GM18517 (cell line): ENCODE data around the gene CTCF.
"Not testable (repeated sequence)": the region's sequence is repeated elsewhere in the genome, so short reads cannot be mapped to it uniquely, and the experiment has no call there.

Experiments
- ATAC-seq: cut with Tn5 transposase; IDR thresholded peaks from one replicate; pipeline ENCODE4 v1.9.1; 2021; ENCODE audit warnings: mild to moderate bottlenecking, moderate library complexity; ENCODE audit not compliant: unreplicated experiment

CTCF gene

DNA sequence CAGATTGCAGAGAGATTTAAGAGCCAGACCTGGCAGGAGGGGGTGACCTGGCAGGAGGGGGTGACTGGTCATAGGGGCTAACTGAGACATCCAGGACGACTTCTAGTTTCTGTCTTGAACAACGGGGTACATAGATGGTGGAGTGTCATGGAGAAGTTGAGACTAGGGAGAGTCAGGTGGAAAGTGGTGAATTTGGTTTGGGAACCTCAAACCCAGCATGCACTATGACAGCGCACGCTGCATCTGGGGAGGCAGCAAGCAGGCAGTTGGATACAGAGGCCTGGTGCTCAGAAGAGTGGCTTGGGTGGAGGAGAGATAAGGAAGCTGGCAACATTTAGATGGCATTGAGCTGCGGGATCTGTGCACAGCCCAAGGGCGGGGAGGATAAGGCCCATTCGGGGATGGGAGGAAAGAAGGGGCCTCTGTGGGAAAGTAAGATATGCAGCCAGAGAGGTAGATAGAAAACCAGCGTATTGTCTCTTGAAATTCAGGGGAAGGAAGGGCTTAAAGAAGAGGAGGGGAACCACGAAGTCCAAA is 29.2 kb upstream of the CTCF start:
- no peak for ATAC-seq

DNA sequence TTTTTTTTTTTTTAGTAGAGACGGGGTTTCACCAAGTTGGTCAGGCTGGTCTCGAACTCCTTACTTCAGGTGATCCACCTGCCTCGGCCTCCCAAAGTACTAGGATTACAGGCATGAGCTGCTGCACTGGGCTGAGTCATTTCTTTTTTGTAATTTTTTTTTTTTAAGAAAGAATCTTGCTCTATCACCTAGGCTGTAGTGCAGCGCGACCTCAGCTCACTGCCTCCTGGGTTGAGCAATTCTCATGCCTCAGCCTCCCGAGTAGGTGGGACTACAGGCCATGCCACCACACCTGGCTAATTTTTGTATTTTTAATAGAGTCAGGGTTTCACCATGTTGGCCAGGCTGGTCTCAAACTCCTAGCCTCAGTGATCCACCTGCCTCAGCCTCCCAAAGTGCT is 28.3 kb upstream of the CTCF start:
- ATAC-seq, result not testable (repeated sequence)

DNA sequence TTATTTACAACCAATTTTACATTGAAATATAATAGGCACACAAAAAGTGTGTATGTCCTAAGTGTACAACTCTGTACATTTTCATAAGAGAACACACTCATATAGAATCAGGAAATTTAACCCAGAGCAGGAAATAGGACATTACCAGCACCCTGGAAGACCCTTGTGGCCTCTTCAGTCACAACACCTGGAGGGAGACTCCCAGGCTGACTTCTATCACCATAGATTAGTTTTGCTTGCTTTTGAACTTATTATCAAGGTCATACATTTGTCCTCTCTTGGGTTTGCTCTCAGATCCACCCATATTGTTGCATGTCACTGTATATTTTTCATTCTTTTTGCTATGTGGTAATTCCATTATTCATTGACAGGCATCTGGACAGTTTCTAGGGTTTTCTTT is 27.9 kb upstream of the CTCF start:
- no peak for ATAC-seq

DNA sequence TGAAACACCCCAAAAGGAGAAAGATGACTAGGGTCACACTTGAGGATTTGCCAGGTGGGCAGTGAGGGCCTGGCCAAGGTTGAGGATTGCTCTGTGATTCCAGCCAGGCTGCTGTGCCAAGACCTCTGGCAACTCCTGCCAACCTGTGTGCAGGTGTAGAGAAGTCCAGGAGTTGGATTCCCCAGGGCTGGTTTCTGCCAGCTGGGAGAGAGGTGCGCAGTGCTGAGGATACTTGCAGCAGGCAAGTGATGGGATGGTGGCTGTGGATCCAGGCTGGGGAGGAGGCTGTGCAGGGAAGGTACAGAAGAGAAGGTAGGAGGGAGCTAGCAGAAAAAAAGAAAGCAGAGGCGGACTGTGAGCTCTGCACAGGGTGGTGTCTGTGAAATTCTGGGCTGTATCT is 27.1 kb upstream of the CTCF start:
- ATAC-seq, result no peak

DNA sequence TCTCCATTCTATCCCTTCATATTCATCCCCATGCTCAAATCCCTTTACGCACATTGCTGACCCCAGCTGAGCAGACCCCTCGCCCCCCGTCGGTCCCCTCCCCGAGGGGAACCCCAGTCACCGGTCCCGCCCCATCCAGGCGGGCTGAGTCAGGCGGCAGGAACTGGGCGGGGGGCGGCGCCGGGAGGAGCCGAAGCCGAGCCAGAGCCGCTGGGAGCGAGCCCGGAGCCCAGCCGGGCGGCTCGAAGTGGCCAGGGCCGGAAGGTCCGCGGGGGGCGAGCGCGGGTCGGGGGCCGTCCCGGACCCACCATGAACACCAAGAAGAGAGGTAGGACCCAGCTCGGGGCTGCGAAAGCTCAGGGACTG is 25.1 kb upstream of the CTCF start:
- no peak for ATAC-seq

DNA sequence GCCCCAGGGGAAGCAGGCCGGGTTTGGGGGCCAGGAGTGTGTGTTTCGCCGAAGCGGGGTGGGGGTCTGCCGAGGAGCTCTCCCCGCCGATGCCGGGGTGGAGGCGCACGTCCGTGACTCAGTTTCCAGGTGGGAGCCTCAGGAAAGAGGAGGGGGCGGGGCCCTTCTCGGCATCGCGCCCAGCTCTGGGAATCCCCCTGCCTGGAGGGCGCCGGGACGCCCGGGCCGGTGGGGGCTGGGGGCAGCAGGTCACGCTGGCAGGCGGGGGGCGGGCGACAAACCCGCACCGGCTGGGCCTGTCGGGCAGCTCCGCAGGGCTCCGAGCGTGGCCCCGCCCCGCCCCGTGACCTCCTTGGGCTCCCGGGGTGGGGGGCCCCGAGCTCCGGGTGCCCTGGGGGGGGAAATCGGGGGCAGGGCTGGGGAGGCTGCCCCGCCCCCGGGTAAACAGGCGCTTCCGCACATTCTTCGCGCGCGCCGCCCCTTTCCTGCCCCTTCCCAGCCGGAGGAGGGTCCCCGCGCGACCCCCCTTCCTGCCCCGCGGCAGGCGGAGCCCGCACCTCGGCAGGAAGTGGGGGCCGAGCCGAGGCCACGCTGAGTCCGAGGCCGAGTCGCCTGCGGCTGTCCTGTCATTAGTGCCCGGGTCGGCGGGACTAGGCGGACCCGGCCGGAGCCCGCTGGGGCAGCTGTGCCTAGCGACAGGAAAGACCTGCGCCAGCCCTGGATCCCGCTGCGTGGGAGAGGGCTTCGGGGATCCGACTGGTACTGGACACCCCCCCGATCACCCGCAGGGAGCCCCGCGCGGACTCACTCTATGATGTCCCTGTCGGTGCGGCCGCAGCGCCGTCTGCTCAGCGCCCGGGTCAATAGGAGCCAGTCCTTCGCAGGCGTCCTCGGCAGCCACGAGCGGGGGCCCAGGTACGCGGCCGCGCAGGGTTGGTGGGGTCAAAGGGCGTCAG is 24.4 kb upstream of the CTCF start:
- ATAC-seq, result no peak

DNA sequence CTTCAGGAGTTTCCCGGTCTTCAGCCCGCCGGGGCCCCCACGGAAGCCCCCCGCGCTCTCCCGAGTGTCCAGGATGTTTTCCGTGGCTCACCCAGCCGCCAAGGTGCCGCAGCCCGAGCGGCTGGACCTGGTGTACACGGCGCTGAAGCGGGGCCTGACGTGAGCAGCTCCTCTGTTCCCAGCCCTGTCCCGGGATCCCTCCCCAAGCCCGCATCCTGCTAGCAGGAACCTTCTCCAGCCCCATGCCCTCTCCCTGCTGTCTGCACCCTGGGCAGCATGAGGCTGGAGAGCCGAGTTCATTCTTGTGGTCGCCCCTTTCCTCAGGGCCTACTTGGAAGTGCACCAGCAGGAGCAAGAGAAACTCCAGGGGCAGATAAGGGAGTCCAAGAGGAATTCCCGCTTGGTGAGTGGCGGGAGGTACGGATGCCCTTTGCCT is 23.6 kb upstream of the CTCF start:
- ATAC-seq, result no peak

DNA sequence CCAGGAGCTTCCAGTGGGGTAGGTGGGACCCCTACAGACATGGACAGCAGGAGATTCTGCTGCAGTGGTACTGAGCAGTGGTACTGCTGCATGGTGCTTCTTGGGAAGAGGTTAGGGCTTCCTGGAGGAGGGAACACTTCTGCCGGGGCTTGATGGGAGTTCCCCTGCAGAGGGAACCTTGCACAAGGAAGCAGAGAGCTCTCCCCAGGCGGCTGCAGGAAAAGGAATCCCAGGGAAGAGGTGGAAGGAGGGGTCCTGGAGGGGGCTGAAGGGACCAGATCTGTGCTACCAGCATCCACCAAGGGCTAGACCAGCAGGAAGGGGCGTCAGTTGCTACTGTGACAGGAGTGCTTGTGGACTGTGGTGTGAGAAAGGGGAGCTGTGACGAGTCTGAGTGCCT is 23.1 kb upstream of the CTCF start:
- ATAC-seq, result no peak

DNA sequence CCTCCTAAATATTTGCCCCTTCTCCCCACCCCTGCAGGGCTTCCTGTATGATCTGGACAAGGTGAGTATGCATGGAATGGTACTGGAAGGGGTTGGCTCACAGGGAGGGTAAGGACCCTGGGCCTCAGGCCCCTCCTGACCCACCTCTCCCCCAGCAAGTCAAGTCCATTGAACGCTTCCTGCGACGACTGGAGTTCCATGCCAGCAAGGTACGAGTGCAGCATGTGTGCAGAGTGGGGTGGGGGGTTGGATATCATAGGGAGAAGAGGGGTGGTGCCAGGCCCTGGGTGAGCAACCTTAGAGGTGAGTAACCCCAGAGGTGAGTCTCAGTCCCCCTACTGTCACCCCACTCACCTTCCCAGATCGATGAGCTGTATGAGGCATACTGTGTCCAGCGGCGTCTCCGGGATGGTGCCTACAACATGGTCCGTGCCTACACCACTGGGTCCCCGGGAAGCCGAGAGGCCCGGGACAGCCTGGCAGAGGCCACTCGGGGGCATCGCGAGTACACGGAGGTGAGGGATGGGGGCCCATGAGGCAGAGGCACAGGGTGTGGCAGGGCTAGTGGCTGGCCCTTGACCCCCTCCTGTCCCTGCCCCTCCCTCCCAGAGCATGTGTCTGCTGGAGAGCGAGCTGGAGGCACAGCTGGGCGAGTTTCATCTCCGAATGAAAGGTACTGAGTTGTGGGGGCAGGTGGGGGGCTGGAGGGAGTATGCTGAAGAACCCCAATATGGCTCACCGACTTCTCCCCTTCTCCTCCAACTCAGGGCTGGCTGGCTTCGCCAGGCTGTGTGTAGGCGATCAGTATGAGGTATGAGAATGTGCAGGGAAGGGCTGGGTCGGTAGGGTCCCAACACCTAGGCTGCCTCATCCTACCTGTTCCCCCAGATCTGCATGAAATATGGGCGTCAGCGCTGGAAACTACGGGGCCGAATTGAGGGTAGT is 22.4 kb upstream of the CTCF start:
- ATAC-seq, result no peak

DNA sequence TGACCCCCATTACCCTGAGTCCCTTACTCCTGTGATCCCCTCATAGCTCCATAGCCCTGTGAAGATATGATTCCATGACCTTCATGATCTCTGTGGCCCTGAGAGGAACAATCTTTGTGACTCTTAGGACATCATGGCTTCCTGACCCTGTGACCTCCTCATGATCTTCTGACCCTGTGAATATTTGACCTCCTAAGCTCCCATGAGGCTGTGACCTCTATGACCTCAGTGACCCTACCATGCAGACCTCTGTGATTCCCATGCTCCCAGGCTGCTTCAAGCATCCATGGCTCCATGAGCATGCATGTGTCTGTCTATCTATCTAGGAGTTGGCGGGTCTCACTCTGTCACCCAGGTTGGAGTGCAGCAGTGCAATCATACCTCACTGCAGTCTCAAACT is 21.6 kb upstream of the CTCF start:
- ATAC-seq, result no peak

DNA sequence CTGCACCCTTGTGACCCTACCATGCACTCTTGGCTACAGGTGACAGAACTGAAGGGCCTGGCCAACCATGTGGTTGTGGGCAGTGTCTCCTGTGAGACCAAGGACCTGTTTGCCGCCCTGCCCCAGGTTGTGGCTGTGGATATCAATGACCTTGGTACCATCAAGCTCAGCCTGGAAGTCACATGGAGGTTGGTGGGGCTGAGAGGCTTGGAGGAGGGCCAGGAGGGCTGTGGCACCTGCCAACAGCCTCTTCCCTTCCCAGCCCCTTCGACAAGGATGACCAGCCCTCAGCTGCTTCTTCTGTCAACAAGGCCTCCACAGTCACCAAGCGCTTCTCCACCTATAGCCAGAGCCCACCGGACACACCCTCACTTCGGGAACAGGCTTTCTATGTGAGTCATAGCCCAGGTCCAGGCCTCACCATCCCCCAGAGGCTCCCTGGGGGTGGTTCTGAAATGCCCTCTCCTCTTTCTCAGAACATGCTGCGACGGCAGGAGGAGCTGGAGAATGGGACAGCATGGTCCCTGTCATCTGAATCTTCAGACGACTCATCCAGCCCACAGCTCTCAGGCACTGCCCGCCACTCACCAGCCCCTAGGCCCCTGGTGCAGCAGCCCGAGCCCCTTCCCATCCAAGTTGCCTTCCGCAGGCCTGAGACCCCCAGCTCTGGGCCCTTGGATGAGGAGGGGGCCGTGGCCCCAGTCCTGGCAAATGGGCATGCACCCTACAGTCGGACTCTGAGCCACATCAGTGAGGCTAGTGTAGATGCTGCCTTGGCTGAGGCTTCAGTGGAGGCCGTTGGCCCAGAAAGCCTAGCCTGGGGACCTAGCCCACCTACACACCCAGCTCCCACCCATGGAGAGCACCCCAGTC is 20.7 kb upstream of the CTCF start:
- ATAC-seq, result no peak

DNA sequence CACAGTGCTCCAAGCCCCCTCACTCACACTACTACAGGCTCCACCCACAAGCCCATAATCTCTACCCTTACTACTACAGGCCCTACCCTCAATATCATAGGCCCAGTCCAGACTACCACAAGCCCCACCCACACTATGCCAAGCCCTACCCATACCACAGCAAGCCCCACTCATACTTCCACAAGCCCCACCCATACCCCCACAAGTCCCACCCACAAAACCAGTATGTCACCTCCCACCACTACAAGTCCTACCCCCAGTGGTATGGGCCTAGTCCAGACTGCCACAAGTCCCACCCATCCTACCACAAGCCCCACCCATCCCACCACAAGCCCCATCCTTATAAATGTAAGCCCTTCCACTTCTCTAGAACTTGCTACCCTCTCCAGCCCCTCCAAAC is 19.9 kb upstream of the CTCF start:
- ATAC-seq, result peak; percentile 40

DNA sequence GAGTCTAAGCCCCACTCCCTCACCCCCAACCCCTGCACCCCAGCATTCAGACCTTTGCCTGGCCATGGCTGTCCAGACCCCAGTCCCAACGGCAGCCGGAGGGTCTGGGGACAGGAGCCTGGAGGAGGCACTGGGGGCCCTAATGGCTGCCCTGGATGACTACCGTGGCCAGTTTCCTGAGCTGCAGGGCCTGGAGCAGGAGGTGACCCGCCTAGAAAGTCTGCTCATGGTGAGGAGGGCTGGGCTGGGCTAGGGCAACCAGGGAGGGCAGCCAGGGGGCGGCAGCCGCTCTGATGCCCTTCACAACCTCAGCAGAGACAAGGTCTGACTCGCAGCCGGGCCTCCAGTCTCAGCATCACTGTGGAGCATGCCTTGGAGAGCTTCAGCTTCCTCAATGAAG is 19.3 kb upstream of the CTCF start:
- ATAC-seq, result no peak

DNA sequence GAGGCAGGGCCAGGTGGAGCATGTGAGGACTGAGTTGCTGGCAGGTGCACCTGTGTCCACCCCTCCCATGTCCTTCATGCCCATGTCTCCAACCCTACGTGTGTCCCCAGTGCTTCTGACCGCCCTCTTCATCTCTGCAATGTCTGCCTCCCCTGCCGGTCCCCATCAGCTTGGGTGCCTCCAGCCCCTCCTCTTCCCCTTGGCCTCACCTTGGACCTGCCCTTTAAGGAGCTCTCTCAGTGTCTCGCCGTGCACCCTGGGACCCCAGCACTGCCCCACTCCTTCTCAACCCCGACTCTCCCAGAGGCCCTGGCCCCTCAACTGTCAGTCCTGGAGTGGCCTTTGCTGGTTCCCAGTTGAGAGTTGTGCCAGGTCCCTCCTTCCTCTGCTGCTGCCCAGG is 18.7 kb upstream of the CTCF start:
- ATAC-seq, result no peak

DNA sequence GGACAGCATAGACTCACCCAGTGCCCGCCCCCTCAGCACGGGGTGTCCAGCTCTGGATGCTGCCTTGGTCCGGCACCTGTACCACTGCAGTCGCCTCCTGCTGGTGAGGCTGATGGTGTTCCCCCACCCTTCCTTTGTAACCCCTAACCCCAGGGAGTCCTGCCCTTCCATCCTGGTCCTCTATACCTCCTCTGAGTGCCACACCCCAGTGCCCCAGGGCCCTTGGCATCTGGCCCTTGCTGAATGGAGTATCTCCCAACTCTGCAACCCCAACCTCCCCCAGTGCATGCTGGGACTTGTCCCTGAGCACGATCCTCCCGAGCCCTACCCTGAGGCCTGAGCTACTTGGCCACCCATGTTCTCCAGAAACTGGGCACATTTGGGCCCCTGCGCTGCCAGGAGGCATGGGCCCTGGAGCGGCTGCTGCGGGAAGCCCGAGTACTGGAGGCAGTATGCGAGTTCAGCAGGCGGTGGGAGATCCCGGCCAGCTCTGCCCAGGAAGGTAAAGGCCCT is 17.9 kb upstream of the CTCF start:
- no peak for ATAC-seq

DNA sequence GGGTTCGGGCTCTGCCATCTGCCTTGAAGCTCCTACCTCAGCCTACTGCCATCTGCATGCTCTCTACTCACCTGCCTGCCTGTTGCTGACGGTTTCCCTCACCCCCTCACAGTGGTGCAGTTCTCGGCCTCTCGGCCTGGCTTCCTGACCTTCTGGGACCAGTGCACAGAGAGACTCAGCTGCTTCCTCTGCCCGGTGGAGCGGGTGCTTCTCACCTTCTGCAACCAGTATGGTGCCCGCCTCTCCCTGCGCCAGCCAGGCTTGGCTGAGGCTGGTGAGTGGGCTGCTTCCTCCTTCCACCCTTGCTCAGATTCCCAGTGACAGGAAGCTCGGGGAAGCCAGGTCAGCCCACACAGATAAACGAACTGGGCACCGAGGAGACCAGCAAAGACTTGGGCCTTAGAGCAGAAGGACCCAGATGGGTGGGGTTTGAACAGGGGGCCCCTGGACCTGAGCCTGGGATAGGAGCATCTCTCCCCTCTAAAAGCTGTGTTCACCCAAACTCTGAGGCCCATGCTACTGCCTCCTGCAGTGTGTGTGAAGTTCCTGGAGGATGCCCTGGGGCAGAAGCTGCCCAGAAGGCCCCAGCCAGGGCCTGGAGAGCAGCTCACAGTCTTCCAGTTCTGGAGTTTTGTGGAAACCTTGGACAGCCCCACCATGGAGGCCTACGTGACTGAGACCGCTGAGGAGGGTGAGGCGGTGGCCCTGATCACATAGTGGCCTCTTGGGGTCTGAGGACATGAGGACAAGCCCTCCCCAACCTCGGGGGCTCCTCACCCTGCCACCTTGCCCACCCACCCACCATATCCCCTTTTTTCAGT is 17.3 kb upstream of the CTCF start:
- ATAC-seq, result no peak

DNA sequence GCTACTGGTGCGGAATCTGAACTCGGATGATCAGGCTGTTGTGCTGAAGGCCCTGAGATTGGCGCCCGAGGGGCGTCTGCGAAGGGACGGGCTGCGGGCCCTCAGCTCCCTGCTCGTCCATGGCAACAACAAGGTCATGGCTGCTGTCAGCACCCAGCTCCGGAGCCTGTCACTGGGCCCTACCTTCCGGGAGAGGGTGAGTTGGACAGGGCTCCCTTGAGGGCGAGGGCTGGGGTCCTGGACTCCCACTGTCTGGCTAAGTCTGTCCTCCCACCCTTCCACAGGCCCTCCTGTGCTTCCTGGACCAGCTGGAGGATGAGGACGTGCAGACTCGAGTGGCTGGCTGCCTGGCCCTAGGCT is 16.7 kb upstream of the CTCF start:
- no peak for ATAC-seq

DNA sequence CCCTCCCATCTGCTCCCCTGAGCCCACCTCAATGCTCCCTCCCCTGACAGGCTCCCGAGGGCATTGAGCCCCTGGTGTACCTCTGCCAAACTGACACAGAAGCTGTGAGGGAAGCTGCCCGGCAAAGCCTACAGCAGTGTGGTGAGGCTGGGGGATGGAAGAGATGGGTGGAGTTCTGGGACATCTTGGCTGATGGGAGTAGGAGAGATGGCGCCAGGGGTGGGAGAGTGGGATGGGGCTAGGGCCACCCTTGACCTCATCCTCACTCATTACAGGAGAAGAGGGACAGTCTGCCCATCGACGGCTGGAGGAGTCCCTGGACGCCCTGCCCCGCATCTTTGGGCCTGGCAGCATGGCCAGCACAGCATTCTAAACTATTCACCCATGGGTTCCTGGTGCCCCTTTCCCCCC is 16.2 kb upstream of the CTCF start:
- ATAC-seq, result no peak

DNA sequence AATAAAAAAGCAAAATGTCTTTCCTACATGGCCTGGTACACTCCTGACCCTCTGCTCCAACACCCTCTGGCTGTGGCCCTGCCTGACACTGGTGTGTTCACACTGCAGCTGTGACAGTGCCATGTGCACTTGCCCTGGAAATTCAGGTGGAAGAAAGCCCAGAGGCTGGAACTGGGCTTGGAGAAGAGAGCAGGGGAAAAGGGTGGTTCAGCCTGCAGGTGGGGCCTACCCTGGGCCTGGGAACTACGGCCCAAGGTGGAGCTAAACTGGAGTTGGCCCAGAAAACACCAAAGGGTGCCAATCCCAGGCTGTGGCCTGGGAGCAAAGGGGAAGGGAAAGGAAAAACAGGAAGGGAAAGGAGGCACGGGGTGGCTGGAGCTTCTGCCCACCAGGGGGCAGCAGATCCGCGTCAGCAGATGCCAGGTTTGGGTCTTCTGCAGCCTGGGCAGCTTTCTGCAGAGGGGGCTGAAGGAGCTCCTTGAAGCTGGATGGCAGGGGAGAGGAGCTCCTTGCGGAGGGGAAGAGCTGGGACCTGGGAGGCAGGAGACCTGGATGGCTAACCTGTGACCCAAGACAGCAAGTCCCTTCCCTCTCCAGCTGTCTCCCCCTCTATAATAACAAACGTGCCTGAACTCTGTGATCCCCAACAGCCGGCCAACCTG is 15.4 kb upstream of the CTCF start:
- ATAC-seq, result no peak
